HG03378 (cell line): Measurements from ENCODE around the gene RBPMS2.

ENCODE experiments used
- ATAC-seq: cut with Tn5 transposase; IDR thresholded peaks from one replicate; pipeline ENCODE4 v1.9.1; 2021; ENCODE audit warnings: mild to moderate bottlenecking, moderate library complexity; ENCODE audit not compliant: unreplicated experiment

The RBPMS2 gene

DNA sequence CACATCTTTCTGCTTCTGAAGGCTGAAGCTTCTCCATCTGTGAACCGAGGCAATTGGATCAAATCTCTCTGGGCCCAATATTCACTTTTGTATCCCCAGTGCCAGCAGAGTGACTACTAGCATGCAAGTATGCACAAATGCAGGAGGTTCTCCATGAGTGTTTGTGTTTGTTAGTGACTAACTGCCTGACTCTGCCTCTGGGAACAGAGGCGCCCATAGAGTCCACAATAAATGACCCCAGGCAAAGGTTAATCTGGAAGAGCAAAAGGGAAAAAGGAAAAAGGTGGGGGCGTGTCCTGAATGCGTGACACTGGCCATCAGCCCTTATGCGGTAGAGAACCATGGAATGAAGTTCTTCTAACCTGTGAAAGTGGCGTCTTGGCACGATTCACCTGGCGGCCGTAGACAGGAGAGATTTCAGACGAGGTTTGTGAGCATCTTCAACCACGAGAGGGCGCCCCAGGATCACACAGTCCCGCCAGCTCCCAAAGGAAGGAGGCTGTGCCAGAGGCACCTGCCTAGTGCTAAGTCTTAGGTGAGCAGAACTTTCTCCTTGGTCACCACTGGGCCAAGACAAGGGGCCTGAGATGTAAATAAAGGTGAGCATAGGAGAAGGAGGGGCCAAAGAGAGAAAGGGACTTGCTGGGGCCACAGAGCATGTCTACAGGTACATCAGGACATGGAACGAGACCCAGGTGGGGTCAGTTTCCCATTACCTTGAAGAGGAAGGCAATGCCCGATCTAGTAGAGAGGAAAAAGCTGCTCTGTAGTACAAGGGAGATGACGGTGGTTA is 44.2 kb downstream of the RBPMS2 start:
- no peak for ATAC-seq

DNA sequence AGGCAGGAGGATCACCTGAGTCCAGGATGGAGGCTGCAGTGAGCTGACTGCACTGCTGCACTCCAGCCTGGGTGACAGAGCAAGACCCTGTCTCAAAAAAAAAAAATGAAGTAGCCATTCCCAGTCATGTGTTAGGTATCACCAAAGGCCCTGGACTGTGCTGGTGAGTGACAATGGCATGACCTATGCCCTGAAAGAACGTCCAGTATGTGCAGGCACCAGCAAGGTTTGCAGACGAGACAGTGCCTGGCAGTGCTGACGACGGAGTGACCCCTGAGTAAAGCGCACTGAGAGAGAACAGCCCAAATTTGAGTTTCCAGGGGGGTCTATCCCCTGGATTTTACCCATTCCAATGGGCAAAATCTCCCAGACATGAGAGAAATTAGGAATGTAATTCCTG is 45.2 kb downstream of the RBPMS2 start:
- no peak for ATAC-seq

DNA sequence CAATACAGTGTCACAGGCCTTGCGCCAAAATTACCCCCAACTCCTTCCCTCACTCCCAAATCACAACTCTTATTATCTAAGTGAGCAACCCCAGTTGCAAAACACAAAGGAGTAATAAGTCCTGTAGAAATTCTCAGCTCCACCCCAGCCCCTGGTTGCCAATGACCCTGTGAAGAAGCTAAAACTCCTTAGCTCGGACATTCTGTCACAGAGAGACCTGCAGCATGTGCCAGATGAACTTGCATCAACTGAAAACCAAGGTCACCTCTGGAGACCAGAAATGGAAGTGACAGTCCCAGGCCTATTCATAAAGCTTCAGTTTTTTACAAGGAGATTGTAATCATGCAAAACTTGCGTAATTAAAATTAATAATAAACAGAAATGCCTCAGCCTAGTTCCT is 55.2 kb downstream of the RBPMS2 start:
- ATAC-seq, result no peak

GRCh38 chr15:64717735-64718495 is 57.5 kb downstream of the RBPMS2 start:
- no peak for ATAC-seq

DNA sequence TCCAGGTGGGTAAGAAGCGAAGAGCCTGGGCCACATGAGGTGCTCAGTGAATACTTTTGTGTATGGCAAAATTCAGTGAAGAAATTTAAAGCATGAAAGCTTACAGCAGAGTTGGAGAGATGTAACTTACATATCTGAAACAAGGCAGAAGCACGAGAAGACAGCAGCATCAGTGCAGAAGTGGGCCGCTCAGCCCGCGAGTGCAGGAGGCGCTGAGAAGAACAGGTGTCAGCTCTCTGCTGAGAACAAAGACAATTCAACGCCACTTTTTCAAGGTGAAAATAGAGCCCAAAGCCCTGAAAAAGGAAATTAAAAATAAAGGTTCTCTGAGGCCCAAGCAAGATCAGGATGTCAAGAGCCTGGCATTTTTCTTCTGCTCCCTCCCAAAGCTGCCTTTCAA is 58.3 kb downstream of the RBPMS2 start:
- ATAC-seq, result no peak

GRCh38 chr15:64716452-64716851 is 58.9 kb downstream of the RBPMS2 start:
- ATAC-seq, result no peak

DNA sequence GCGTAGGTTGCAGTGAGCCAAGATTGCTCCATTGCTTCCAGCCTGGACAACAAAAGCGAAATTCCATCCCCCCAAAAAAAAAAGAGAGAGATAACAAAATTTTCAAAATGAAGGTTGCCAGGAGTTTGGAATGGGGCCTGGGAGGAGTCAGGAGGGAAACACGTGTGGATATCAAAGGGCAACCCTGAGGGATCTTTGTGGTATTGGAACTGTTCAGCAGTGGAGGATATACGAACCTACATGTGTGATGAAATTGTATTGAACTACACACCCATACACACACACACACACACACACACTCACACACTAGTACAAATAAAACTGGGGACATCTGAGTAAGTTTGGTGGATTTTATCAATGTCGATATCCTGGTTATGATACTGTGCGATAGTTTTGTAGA is 61.8 kb downstream of the RBPMS2 start:
- no peak for ATAC-seq

DNA sequence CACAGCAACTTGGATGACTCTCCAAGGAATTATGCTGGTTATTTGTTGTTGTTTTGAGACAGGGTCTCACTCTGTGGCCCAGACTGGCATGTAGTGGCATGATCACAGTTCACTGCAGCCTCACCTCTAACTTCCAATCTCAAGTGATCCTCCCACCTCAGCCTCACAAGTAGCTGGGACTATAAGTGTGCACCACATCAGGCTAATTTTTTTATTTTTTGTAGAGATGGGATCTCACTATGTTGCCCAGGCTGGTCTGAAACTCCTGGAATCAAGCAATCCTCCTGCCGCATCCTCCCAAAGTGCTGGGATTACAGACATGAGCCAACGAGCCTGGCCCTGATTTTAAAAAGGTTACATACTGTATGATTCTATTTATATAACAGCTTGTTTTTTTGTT is 63.0 kb downstream of the RBPMS2 start:
- ATAC-seq, result no peak

DNA sequence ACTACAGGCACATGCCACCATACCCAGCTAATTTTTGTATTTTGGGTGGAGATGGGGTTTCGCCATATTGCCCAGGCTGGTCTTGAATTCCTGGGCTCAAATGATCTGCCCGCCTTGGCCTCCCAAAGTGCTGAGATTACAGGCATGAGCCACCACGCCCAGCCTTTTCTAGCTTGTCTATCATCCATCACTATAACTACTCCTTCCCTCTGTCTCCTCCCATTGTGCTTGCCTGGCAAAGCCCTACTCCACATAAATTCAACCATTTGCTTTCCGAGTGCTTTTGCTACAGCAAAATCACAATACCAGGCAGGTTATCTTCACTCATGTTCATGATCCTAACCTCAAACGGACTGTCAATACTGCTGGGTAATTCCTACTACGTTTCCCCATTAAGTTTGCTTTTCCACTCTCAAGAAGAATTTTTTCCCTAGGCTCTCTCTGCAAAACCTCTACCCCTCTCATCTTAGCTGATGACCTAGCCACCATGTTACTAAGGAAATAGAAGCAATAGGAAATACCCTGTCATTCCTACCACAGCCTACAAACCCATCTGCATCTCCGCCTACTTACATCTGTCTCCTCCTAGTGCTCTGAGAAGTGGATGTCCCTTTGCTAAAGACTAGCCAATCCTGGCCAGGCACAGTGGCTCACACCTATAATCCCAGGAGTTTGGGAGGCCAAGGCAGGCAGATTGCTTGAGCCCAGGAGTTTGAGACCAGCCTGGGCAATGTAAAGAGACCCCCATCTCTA is 64.5 kb downstream of the RBPMS2 start:
- ATAC-seq, result no peak

DNA sequence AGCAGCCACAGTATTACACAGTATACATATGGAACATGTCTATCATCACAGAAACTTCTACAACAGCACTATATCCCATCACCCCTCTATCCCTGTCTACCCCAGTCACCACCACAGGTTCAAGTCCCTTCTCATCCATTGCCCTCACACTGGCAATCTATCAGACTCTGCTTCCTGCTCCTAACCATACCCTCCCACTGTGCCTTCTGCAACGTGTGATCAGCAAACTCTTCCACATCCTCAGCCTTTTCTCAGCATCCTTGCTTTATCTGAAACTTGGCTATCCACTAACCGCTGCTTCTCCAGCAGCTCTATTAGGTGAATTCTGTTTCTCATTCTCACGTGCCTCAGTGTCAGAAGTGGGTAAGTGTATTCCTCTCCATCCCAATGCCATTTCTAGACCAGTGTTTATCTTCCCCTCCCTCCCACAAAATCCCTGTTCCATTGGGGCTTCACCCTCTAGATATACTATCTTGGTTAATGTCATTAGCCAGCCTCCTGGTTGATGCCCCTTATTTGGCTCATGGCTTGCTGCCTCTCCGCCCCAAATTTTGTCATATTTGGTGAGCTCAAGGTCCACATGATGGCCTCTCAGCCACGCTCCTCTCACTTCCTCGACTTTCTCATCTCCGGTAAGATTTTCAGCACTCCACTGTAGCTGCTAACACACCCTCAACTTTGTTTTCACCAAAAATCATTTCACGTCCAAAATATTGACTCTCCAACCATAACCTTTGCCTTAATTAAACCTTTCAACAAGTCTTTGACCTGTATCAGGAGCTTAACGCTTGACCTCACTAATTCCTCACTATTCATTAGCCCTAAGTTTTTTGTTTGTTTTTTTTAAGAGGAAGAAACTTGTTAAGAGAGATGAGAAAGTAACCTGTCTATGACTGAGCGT is 69.1 kb downstream of the RBPMS2 start:
- no peak for ATAC-seq

- ATAC-seq, result no peak
Observed at GRCh38 chr15:64705006-64705405, 70.4 kb downstream of the RBPMS2 start.

GRCh38 chr15:64703632-64703959 is 71.8 kb downstream of the RBPMS2 start:
- no peak for ATAC-seq

- no peak for ATAC-seq
Observed at GRCh38 chr15:64702816-64703631, 72.4 kb downstream of the RBPMS2 start.

DNA sequence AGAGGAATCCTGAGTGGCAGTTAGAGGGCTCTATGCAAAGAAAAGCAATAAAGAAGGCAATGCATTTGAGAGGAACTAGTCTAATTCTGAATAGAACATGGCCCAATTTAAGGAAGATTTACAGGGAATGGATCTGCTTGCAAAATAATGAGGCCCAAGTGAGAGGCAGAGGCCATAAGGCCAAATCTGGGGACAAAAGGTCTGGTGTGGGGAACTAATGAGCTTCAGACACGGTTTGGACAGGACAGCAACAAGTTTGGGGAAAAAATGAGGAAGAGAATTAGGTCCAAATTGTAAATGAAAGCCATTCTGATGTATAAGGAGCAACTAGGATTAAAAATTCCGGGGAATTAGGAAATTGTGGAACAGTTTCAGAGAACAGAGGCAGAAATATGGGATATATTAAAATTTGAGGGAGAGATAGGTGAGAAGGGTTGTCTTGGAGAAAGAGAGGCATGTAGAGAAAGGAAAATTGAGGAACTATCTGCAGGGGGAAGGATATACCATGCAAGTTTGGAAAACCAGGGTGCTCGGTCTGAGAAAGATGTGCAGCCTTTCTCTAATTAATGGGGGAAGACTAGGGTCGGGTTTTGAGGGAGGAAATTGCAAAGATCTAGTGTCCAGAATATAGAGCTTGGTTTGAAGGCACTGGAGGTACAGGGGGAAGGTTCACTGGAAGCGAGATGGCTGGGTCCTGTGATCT is 73.8 kb downstream of the RBPMS2 start:
- no peak for ATAC-seq

DNA sequence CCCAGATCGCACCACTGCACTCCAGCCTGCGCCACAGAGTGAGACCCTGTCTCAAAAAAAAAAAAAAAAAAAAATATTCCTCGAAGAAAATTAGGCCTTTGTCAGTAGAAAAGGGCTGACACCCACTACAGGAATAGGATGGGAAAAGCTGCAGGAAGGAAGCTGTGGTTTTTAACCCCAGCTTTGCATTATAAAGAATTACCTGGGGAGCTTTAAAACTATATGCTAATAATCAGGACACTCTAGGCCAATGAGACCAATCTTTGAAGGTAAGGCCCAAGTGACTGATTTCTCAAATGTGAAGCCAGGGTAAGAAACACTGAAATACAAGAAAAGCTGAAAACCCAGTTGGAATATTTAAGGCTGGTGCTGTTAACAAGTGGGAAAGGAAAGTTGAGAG is 74.3 kb downstream of the RBPMS2 start:
- no peak for ATAC-seq

DNA sequence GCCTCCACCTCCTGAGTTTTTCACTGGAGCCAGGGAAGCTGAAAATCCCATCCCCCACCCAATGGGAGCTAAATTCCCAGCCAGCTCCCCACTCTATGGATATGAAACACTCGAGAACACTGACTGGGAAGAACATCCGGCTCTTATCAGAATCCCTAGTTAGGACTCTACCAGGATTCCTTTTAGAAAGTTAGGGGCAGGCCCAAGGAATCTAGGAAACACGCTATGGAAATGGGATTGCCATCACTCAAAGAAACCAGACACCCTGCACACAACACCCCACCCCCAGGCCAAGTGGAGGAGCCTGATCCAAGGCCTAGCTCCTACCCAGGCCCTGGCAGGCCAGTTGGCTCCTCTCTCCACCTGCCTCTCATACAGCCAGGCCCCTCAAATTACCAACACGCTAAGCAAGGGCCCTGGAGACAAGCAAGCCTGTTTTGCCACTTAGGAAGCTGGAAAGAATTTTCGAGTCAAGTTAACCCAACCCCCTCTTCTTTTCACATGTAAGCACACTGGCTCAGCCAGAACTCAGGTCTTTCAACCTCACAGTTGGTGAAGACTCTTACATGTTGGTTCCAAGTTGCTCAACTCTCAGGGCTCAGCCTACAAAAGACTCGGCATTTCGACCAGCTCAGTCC is 75.5 kb downstream of the RBPMS2 start:
- ATAC-seq, result no peak

GRCh38 chr15:64698823-64699222 is 76.6 kb downstream of the RBPMS2 start:
- no peak for ATAC-seq

DNA sequence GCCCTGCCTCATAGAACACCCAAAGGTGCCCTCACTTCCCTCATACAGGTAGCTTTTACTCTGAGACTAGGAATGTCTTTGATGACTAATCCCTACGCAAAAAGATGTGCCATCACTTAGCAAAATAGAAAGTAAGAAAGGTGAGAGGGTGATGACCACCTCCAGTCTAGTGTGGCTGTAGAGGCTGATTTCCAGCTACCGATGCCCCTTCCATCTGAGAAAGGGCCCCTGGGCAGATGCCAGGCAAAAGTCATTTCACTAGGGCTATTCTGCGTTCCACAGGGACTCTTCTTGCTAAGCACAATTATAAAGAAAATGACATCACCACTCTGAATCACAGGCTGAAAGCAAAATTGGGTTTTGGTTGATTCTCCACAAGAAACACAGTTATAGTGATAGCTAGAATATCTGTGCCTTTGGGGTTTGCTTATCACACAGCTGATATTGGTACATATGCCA is 77.4 kb downstream of the RBPMS2 start:
- ATAC-seq, result no peak

DNA sequence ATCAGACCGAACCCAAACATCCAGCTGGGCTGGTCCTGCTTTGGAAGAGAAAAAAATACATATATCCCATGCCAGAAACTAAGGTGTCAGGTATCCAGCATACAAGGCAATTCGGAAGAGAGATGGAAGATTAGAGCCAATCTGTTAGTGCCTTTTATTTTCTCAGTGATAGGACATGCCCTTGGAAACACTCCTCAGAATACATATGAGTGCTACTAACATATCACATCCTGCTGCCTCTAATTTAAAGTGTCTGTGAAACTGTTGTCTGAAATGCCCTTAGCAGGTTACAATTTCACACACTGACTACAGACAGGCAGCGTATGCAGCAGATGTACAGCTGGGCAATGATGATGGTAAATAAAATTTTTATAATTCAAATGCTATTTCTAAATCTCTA is 78.9 kb downstream of the RBPMS2 start:
- ATAC-seq, result no peak
